Measurements from ENCODE around the gene PHACTR1. TPM values are rescaled to one million over a fixed set of nuclear protein-coding genes. Genes with fewer than 3 reads are reported as not detected.

PHACTR1 gene
- total and polyA plus RNA-seq, 7 donors, result 0.60 to 7.5 (median 3.7) TPM

DNA sequence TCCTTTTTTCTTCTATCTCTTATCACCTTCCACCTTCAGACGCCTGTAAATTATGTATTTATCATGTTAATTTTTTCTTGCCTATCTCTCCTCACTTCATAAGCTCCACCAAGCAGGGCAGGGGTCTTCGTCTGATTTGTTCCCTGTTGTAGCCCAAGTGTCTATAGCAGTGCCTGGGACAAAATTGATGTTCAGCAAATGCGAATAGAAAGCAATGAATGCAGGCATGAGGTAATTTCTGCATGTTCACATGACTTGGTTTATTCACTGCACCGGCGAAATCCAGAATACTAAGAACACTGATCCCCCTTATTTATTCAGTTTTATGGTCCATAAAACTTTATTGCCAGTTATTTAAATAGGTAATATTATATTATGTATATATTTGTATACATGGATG is 449.7 kb downstream of the PHACTR1 start:
- Histone ChIP-seq H3K36me3 (no peaks in the 10 kb centered on the region), H3K4me3 (no peak overlapping the region), H3K9me3 (no peaks in the 10 kb centered on the region), H3K27ac (no peak overlapping the region), H3K27me3 (no peaks in the 10 kb centered on the region), H3K4me1 (no peaks in the 10 kb centered on the region)
- WGBS, 2 donors, result 23 to 76% methylated on average over 5 of the region's 5 CpGs
- no peak for DNase-seq
- intact Hi-C loops (cut with DNase I), result no loop called here
- no peak for TF ChIP-seq POLR2A (IDR thresholded peaks at IDR 0.05)
- TF ChIP-seq EP300 (IDR thresholded peaks at IDR 0.05), result no peak
- no peak for TF ChIP-seq POLR2AphosphoS5 (IDR thresholded peaks at IDR 0.05)
- TF ChIP-seq, protein P1, sequence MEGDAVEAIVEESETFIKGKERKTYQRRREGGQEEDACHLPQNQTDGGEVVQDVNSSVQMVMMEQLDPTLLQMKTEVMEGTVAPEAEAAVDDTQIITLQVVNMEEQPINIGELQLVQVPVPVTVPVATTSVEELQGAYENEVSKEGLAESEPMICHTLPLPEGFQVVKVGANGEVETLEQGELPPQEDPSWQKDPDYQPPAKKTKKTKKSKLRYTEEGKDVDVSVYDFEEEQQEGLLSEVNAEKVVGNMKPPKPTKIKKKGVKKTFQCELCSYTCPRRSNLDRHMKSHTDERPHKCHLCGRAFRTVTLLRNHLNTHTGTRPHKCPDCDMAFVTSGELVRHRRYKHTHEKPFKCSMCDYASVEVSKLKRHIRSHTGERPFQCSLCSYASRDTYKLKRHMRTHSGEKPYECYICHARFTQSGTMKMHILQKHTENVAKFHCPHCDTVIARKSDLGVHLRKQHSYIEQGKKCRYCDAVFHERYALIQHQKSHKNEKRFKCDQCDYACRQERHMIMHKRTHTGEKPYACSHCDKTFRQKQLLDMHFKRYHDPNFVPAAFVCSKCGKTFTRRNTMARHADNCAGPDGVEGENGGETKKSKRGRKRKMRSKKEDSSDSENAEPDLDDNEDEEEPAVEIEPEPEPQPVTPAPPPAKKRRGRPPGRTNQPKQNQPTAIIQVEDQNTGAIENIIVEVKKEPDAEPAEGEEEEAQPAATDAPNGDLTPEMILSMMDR (IDR thresholded peaks at IDR 0.05), result no peak

DNA sequence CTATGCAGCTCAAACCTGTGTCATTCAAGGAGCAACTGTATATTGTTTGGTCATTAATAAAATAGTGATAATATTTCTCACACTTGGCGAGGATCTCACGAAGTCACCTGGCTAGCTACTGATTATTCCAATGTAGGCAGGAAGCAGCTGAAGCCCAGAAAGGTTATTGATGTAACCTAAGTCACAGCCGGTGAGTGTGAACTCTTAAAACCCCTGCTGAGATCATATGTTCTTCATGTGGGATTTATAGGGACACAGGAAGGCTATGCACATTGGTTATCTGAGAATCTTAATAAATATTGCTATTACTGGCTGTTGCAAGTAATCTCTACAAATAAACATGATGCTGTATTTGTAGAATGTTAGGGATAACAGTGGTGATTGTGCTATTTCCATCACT is 450.3 kb downstream of the PHACTR1 start:
- 29 to 75% methylated on average over 3 of the region's 3 CpGs for WGBS, 2 donors
- intact Hi-C loops (cut with DNase I), result no loop called here
- no peak for DNase-seq

DNA sequence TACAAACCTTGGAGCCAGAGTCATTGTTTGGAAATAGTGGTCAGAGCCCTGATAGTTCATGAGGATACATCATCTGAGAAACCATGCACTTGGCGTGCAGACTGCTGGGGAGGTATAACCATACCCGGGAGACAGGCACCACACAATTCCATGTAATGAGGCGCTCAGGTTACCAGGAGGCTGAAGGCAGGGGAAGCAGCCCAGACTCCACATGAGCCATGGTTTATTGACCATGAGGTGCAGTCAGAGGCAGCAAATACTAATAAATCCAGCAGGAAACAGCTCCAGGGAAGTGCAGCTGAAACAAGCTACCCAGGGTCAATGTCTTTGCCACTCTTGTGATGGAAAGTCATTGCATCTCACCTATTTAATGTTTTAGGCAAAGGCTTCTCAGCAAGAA is 455.7 kb downstream of the PHACTR1 start:
- WGBS, 2 donors, result 76 to 77% methylated on average over 3 of the region's 3 CpGs
- no peak overlapping the region for H3K27ac ChIP-seq
- TF ChIP-seq EP300 (IDR thresholded peaks at IDR 0.05), result no peak
- TF ChIP-seq POLR2AphosphoS5 (IDR thresholded peaks at IDR 0.05), result no peak
- TF ChIP-seq POLR2A (IDR thresholded peaks at IDR 0.05), result no peak
- TF ChIP-seq, protein P1 (IDR thresholded peaks at IDR 0.05), result no peak
- H3K9me3 ChIP-seq, result no peaks in the 10 kb centered on the region
- DNase-seq, result no peak
- no peak overlapping the region for H3K4me3 ChIP-seq
- no peaks in the 10 kb centered on the region for H3K36me3 ChIP-seq
- H3K27me3 ChIP-seq, result no peaks in the 10 kb centered on the region
- H3K4me1 ChIP-seq, result no peaks in the 10 kb centered on the region
- intact Hi-C loops (cut with DNase I), result no loop called here

More for the DNA sequence above, 450.3 kb downstream of the PHACTR1 start:
- Histone ChIP-seq H3K36me3 (no peaks in the 10 kb centered on the region), H3K27ac (no peak overlapping the region), H3K9me3 (no peaks in the 10 kb centered on the region), H3K4me3 (no peak overlapping the region), H3K4me1 (no peaks in the 10 kb centered on the region), H3K27me3 (no peaks in the 10 kb centered on the region)
- TF ChIP-seq POLR2AphosphoS5 (IDR thresholded peaks at IDR 0.05) (no peak), EP300 (IDR thresholded peaks at IDR 0.05) (no peak), POLR2A (IDR thresholded peaks at IDR 0.05) (no peak)
- TF ChIP-seq, protein P1 (IDR thresholded peaks at IDR 0.05), result no peak

DNA sequence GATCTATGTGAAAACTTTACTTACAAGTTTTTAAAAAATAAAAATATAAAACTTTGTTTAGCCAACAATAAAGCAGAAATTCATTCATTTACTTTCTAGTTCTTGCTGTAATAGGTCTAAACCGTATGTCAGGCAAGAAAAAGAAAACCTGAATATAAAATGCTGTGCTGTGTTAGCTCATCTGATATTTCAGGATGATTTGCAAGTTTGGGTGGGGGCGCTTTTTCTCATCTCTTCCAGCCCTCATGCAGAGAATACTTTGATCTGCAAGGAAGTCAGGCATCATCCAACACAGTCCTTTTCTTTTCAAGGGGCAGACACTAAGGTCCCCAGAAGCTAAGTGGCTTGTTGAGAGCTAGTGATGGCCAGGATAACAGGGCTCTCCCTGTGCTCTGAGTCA is 458.5 kb downstream of the PHACTR1 start:
- Histone ChIP-seq H3K27me3 (no peaks in the 10 kb centered on the region), H3K36me3 (no peaks in the 10 kb centered on the region), H3K4me3 (no peak overlapping the region), H3K4me1 (no peaks in the 10 kb centered on the region), H3K9me3 (no peaks in the 10 kb centered on the region), H3K27ac (no peak overlapping the region)
- WGBS, 2 donors, result 64 to 80% methylated on average over 2 of the region's 2 CpGs
- intact Hi-C loops (cut with DNase I), result no loop called here
- TF ChIP-seq POLR2AphosphoS5 (IDR thresholded peaks at IDR 0.05), result no peak
- no peak for TF ChIP-seq POLR2A (IDR thresholded peaks at IDR 0.05)
- TF ChIP-seq, protein P1 (IDR thresholded peaks at IDR 0.05), result no peak
- TF ChIP-seq EP300 (IDR thresholded peaks at IDR 0.05), result no peak
- no peak for DNase-seq

DNA sequence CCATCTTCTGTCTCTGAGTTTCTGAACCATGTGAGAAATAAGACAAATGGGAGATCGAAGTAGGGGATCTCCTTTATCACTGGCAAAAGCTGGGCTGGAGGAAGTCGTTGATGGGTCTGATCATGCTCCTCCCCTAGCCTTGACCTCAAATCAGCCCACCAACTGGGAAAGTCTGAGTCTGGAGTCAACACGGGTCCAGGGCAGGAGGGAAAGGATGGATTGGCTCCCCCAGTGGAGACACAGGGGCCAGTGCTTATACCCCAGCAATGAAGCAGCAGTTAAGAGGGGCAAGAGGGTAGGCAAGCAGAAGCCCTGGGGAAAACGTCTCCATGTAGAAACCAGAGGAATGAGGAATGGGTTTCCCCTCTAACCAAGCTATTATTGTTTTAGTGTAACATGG is 459.2 kb downstream of the PHACTR1 start:
- Histone ChIP-seq H3K36me3 (no peaks in the 10 kb centered on the region), H3K27me3 (no peaks in the 10 kb centered on the region), H3K9me3 (no peaks in the 10 kb centered on the region), H3K4me3 (no peak overlapping the region), H3K4me1 (no peaks in the 10 kb centered on the region), H3K27ac (no peak overlapping the region)
- TF ChIP-seq POLR2AphosphoS5 (IDR thresholded peaks at IDR 0.05), result no peak
- intact Hi-C loops (cut with DNase I), result no loop called here
- WGBS, 2 donors, result 48 to 56% methylated on average over 4 of the region's 4 CpGs
- DNase-seq, result no peak
